HepG2 (cell line): ENCODE measurements around the gene LGI2. TPM values are rescaled to one million over a fixed set of nuclear protein-coding genes. Genes with fewer than 3 reads are reported as not detected.

Experiments
- ATAC-seq: fragments of 200-7000 bp; cut with Tn5 transposase; 3 replicates; pipeline ENCODE4 v1.9.1; 2020; ENCODE audit warnings: mild to moderate bottlenecking, moderate library complexity
- BruUV-seq: library from RNA; stranded (reverse); fragments of 400-500 nt; replicated peaks from 2 replicates; lab custom pipeline; 2021; lab: Mats Ljungman, UMichigan
- CTCF ChIA-PET: fragments of 300-600 bp; formaldehyde crosslinking; extraction: SDS; loops from one replicate; lab custom pipeline; 2021; ENCODE audit warnings: low total read pairs, inconsistent platforms, low intra/inter-chr PET ratio; lab: Yijun Ruan, JAX
- POLR2A ChIA-PET: fragments of 350-600 bp; sonication (Branson Sonifier 250); formaldehyde crosslinking; loops from one replicate; lab custom pipeline; 2020; ENCODE audit warnings: antibody characterized with exemption, inconsistent platforms; lab: Yijun Ruan, JAX
- DNase-seq: peaks from one replicate; pipeline ENCODE4 v3.0.0-alpha.2; 2015; ENCODE audit warnings: low spot score
- FAIRE-seq: peaks from 3 replicates; lab custom pipeline; 2011; peaks lifted over from hg19 to GRCh38; lab: Jason Lieb, UNC
- H2AFZ ChIP-seq: one replicate; pipeline ENCODE4 v1.6.1; 2011; ENCODE audit warnings: low read length, inconsistent platforms
- H3K27ac ChIP-seq: fragments of 300-600 bp; 3 replicates; pipeline ENCODE4 v1.8.0; 2011; ENCODE audit warnings: mixed run types, mild to moderate bottlenecking, mixed read lengths, low read length, inconsistent platforms; ENCODE audit not compliant: insufficient read depth; ENCODE audit errors: extremely low read length
- H3K27me3 ChIP-seq, 2 experiments: fragments of 200-600 bp in 1 of 2; 2 replicates in 1 of 2; 3 replicates in 1 of 2; pipeline versions ENCODE4 v1.6.0 to v1.8.0; 2011; ENCODE audit warnings: low read length in 2 of 2, mild to moderate bottlenecking in 2 of 2, moderate library complexity in 2 of 2, inconsistent platforms in 1 of 2; ENCODE audit not compliant: insufficient read depth in 2 of 2, control insufficient read depth in 1 of 2
- H3K36me3 ChIP-seq, 2 experiments: fragments of 200-600 bp in 1 of 2; replicated peaks in 1 of 2; 2 replicates in 1 of 2; 3 replicates in 1 of 2; pipeline versions ENCODE4 v1.5.1 to v1.8.0; 2011; ENCODE audit warnings: low read length in 2 of 2, inconsistent platforms in 1 of 2; ENCODE audit not compliant: insufficient read depth in 2 of 2, control insufficient read depth in 1 of 2
- H3K4me1 ChIP-seq: 2 replicates; pipeline ENCODE4 v1.5.1; 2012; ENCODE audit warnings: low read length, inconsistent platforms; ENCODE audit not compliant: insufficient read depth
- H3K4me2 ChIP-seq: 2 replicates; pipeline ENCODE4 v1.6.0; 2011; ENCODE audit warnings: low read depth, low read length, inconsistent platforms
- H3K4me3 ChIP-seq, 3 experiments: fragments of 200-600 bp in 1 of 3; sonication (generic), shearing (Covaris generic) in 1 of 3; replicated peaks in 1 of 3; 2 replicates each; pipeline ENCODE4 v1.5.1; 2011 to 2016; ENCODE audit warnings: low read length in 3 of 3, inconsistent platforms in 2 of 3, low read depth in 2 of 3, mild to moderate bottlenecking in 2 of 3, control low read depth in 1 of 3, mixed read lengths in 1 of 3; ENCODE audit not compliant: insufficient read depth in 1 of 3
- H3K79me2 ChIP-seq: one replicate; pipeline ENCODE4 v1.6.1; 2011; ENCODE audit warnings: low read length, inconsistent platforms; ENCODE audit not compliant: insufficient read depth
- H3K9ac ChIP-seq: 2 replicates; pipeline ENCODE4 v1.6.0; 2011; ENCODE audit warnings: mild to moderate bottlenecking, low read depth, low read length, inconsistent platforms; ENCODE audit not compliant: insufficient read depth
- H3K9me3 ChIP-seq: 2 replicates; pipeline ENCODE4 v1.5.1; 2012; ENCODE audit warnings: mild to moderate bottlenecking, low read length
- H4K20me1 ChIP-seq: 2 replicates; pipeline ENCODE4 v1.6.0; 2011; ENCODE audit warnings: inconsistent platforms, mild to moderate bottlenecking, low read length, moderate library complexity; ENCODE audit not compliant: insufficient read depth
- EP300 ChIP-seq, 3 experiments: sonication (generic) in 1 of 3; formaldehyde crosslinking in 1 of 3; IDR thresholded peaks; 2 replicates each; pipeline versions ENCODE4 v1.5.1 to v1.6.1; 2011 to 2020; ENCODE audit warnings: low read depth in 2 of 3, low read length in 2 of 3, borderline replicate concordance in 1 of 3, improper control_type of control experiment in 1 of 3, mild to moderate bottlenecking in 1 of 3, missing genetic modification reagents in 1 of 3, moderate library complexity in 1 of 3
- GABPB1 ChIP-seq: IDR thresholded peaks from 2 replicates; pipeline ENCODE4 v1.6.1; 2016; ENCODE audit warnings: mild to moderate bottlenecking, missing genetic modification reagents, moderate library complexity, missing compliant biosample characterization
- NPAS2 ChIP-seq: sonication (generic); formaldehyde crosslinking; IDR thresholded peaks from 2 replicates; pipeline ENCODE4 v1.8.0; 2022; ENCODE audit warnings: mild to moderate bottlenecking, missing genetic modification reagents, borderline replicate concordance
- TCF12 ChIP-seq, 2 experiments: fragments of 450-650 bp in 1 of 2; sonication (generic) in 1 of 2; formaldehyde crosslinking in 1 of 2; IDR thresholded peaks; 2 replicates each; pipeline versions ENCODE4 v1.6.1 to v1.8.0; 2017 to 2022; ENCODE audit warnings: antibody characterized with exemption in 1 of 2, mild to moderate bottlenecking in 1 of 2, missing genetic modification reagents in 1 of 2, moderate library complexity in 1 of 2
- ZBTB7A ChIP-seq: sonication (generic); formaldehyde crosslinking; IDR thresholded peaks from 2 replicates; pipeline ENCODE4 v1.8.0; 2022; ENCODE audit warnings: mild to moderate bottlenecking, missing genetic modification reagents
- ZGPAT ChIP-seq: IDR thresholded peaks from 2 replicates; pipeline ENCODE4 v1.6.1; 2016; ENCODE audit warnings: mild to moderate bottlenecking
- ZNF224 ChIP-seq: sonication (generic); formaldehyde crosslinking; IDR thresholded peaks from 2 replicates; pipeline ENCODE4 v1.5.0; 2020; ENCODE audit warnings: mild to moderate bottlenecking, missing genetic modification reagents
- ZNF30 ChIP-seq: sonication (generic); formaldehyde crosslinking; IDR thresholded peaks from 2 replicates; pipeline ENCODE4 v1.5.0; 2020; ENCODE audit warnings: mild to moderate bottlenecking, missing genetic modification reagents
- ZNF549 ChIP-seq: sonication (generic); formaldehyde crosslinking; IDR thresholded peaks from 2 replicates; pipeline ENCODE4 v1.5.0; 2020; ENCODE audit warnings: missing genetic modification reagents
- ZNF720 ChIP-seq: sonication (generic); formaldehyde crosslinking; IDR thresholded peaks from 2 replicates; pipeline ENCODE4 v1.4.0; 2020; ENCODE audit warnings: missing genetic modification reagents
- ZNF724P ChIP-seq: sonication (generic); formaldehyde crosslinking; IDR thresholded peaks from 2 replicates; pipeline ENCODE4 v1.8.0; 2022; ENCODE audit warnings: missing genetic modification reagents, borderline replicate concordance
- WGBS: methylation state at CpG from one replicate; pipeline ENCODE4 v1.1.6; 2017; ENCODE audit warnings: low lambda C conversion rate; 5-methylcytosine and 5-hydroxymethylcytosine counted together
- in situ Hi-C: cut with HindIII; loops from 2 replicates; pipeline ENCODE4 v1.10.0; 2017; ENCODE audit warnings: low pct_unique_long_range_greater_than_20kb; ENCODE audit not compliant: extremely low pct_ligation_motif_present
- intact Hi-C: fragments of 100-400 bp; cut with micrococcal nuclease; formaldehyde crosslinking; loops from one replicate; pipeline ENCODE4 v1.10.0; 2022; ENCODE audit not compliant: unreplicated experiment
- polyA plus RNA-seq, 8 experiments: library from polyadenylated mRNA; depleted of rRNA in 3 of 8; stranded (reverse) in 7 of 8; unstranded in 1 of 8; fragments of >200 nt; fragmentation: Illumina TruSeq in 4 of 8; extraction: Trizol in 4 of 8; gene quantifications; 2 replicates each; pipeline versions ENCODE4 v1.2.1 to v1.2.3, GENCODE V29; 2011 to 2016; ENCODE audit warnings: low read depth in 4 of 8, missing spikeins in 1 of 8, mixed read lengths in 1 of 8; ENCODE audit not compliant: insufficient read depth in 1 of 8
- total RNA-seq, 5 experiments: library from RNA; depleted of rRNA; stranded (reverse); fragments of >200 nt; fragmentation: Illumina TruSeq; extraction: Trizol; gene quantifications; 2 replicates each; pipeline ENCODE4 v1.2.3, GENCODE V29; 2016; ENCODE audit warnings: low read depth in 1 of 5
- TF ChIP-seq, protein P1 (sequence below): IDR thresholded peaks from 2 replicates; pipeline ENCODE4 v1.6.1; 2016; ENCODE audit warnings: missing genetic modification reagents, missing compliant biosample characterization
- TF ChIP-seq, protein P2 (sequence below): sonication (generic); formaldehyde crosslinking; IDR thresholded peaks from 2 replicates; pipeline ENCODE4 v1.5.1; 2020; ENCODE audit warnings: missing genetic modification reagents, mild to moderate bottlenecking, borderline replicate concordance

The LGI2 gene
- total and polyA plus RNA-seq, 2 of the 13 experiments (the other 11 are each of a cell fraction or from before 2014, with no cell fraction given), result not detected

- no TSS peak for BruUV-seq
- Histone ChIP-seq H3K4me1 (no peaks in the 10 kb centered on the region), H3K36me3 (no peaks in the 10 kb centered on the region), H3K4me3 (no peak overlapping the region), H3K27me3 (peaks cover 0 to 6% of the 10 kb centered on the region in 2 experiments; a peak in 2 of 5 replicates), H4K20me1 (no peaks in the 10 kb centered on the region), H3K27ac (no peak overlapping the region), H3K9ac (no peak overlapping the region), H2AFZ (no peak overlapping the region), H3K9me3 (no peaks in the 10 kb centered on the region), H3K79me2 (no peaks in the 10 kb centered on the region), H3K4me2 (no peak overlapping the region)
- in situ Hi-C loops, result loop anchor here (25.0 kb wide), 2 partner anchors 367 to 508 kb away; no protein-coding TSS in a partner anchor
- ChIA-PET POLR2A (no interaction called here), CTCF (no interaction called here)
- no peak for ATAC-seq
- DNase-seq, result no peak
- no peak for FAIRE-seq
- TF ChIP-seq ZNF224 (CRISPR knock-in tag) (no peak), ZNF549 (CRISPR knock-in tag) (no peak), GABPB1 (no peak), EP300 (IDR thresholded peaks at IDR 0.05; ENCODE audit: low read depth in 2 of 2, low read length in 2 of 2) (no peak), EP300 (CRISPR knock-in tag; IDR thresholded peaks at IDR 0.05; ENCODE audit: borderline replicate concordance) (no peak), ZGPAT (CRISPR knock-in tag) (no peak), ZNF724P (CRISPR knock-in tag) (no peak), ZNF30 (CRISPR knock-in tag) (no peak), TCF12 (IDR thresholded peaks at IDR 0.05) (no peak), TCF12 (CRISPR knock-in tag; IDR thresholded peaks at IDR 0.05) (no peak), ZNF720 (no peak), NPAS2 (CRISPR knock-in tag) (no peak), ZBTB7A (CRISPR knock-in tag) (no peak)
- TF ChIP-seq, protein P1, sequence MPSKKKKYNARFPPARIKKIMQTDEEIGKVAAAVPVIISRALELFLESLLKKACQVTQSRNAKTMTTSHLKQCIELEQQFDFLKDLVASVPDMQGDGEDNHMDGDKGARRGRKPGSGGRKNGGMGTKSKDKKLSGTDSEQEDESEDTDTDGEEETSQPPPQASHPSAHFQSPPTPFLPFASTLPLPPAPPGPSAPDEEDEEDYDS (CRISPR knock-in tag), result no peak
- TF ChIP-seq, protein P2, sequence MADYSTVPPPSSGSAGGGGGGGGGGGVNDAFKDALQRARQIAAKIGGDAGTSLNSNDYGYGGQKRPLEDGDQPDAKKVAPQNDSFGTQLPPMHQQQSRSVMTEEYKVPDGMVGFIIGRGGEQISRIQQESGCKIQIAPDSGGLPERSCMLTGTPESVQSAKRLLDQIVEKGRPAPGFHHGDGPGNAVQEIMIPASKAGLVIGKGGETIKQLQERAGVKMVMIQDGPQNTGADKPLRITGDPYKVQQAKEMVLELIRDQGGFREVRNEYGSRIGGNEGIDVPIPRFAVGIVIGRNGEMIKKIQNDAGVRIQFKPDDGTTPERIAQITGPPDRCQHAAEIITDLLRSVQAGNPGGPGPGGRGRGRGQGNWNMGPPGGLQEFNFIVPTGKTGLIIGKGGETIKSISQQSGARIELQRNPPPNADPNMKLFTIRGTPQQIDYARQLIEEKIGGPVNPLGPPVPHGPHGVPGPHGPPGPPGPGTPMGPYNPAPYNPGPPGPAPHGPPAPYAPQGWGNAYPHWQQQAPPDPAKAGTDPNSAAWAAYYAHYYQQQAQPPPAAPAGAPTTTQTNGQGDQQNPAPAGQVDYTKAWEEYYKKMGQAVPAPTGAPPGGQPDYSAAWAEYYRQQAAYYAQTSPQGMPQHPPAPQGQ (CRISPR knock-in tag), result no peak
- WGBS, result 10% methylated on average over 2 of the region's 2 CpGs
- intact Hi-C loops, result no loop called here
Measured at GRCh38 chr4:24995346-24995919, 35.3 kb downstream of the LGI2 start.
